Panc1 (cell line): ENCODE data around the gene RAB3B. TPM values are rescaled to one million over a fixed set of nuclear protein-coding genes. Genes with fewer than 3 reads are reported as not detected.

ENCODE experiments used
- ATAC-seq: fragments of 200-7000 bp; cut with Tn5 transposase; 2 replicates; pipeline ENCODE4 v1.9.1; 2020; ENCODE audit warnings: mild to moderate bottlenecking, moderate library complexity
- BruUV-seq: library from RNA; stranded (reverse); fragments of 400-500 nt; replicated peaks from 2 replicates; lab custom pipeline; 2021; lab: Mats Ljungman, UMichigan
- CTCF ChIA-PET: fragments of 300-600 bp; sonication (Branson Sonifier 250); formaldehyde crosslinking; loops from one replicate; lab custom pipeline; 2022; ENCODE audit warnings: antibody characterized with exemption; lab: Charles Lee
- POLR2A ChIA-PET: fragments of 300-600 bp; sonication (Branson Sonifier 250); formaldehyde crosslinking; loops from one replicate; lab custom pipeline; 2022; ENCODE audit warnings: antibody characterized with exemption; lab: Charles Lee
- DNase-seq: peaks from one replicate; pipeline ENCODE4 v3.0.0-alpha.2; 2010; ENCODE audit warnings: low read depth, low spot score
- H3K27ac ChIP-seq: 2 replicates; pipeline ENCODE4 v1.5.1; 2011; ENCODE audit warnings: mild to moderate bottlenecking, low read length, inconsistent platforms
- H3K27me3 ChIP-seq: fragments of 200-500 bp; sonication (Bioruptor generic); 2 replicates; pipeline ENCODE4 v1.6.0; 2014; ENCODE audit warnings: low read length, inconsistent platforms; ENCODE audit not compliant: control insufficient read depth, insufficient read depth
- H3K36me3 ChIP-seq: fragments of 200-500 bp; sonication (Bioruptor generic); 2 replicates; pipeline ENCODE4 v1.5.1; 2014; ENCODE audit warnings: inconsistent platforms, mild to moderate bottlenecking, low read length, moderate library complexity; ENCODE audit not compliant: control insufficient read depth, insufficient read depth
- H3K4me1 ChIP-seq: 2 replicates; pipeline ENCODE4 v1.5.1; 2011; ENCODE audit warnings: inconsistent platforms, mild to moderate bottlenecking, low read length, moderate library complexity; ENCODE audit not compliant: control insufficient read depth, insufficient read depth
- H3K4me3 ChIP-seq, 2 experiments: 2 replicates each; pipeline ENCODE4 v1.5.1; 2011 to 2012; ENCODE audit warnings: low read depth in 2 of 2, low read length in 2 of 2, mild to moderate bottlenecking in 2 of 2, inconsistent platforms in 1 of 2, moderate library complexity in 1 of 2
- H3K9me3 ChIP-seq: fragments of 200-500 bp; sonication (Bioruptor generic); 2 replicates; pipeline ENCODE4 v1.5.1; 2014; ENCODE audit warnings: low read depth, mild to moderate bottlenecking, inconsistent platforms, low read length, moderate library complexity; ENCODE audit not compliant: control insufficient read depth, insufficient read depth
- CTCF ChIP-seq: fragments of 450-650 bp; IDR thresholded peaks from 2 replicates; pipeline ENCODE4 v1.5.1; 2017; ENCODE audit warnings: mild to moderate bottlenecking
- POLR2AphosphoS5 ChIP-seq: IDR thresholded peaks from 2 replicates; pipeline ENCODE4 v1.6.1; 2012; ENCODE audit warnings: mild to moderate bottlenecking, low read depth, low read length, moderate library complexity
- SIN3A ChIP-seq: IDR thresholded peaks from 2 replicates; pipeline ENCODE4 v1.6.1; 2012; ENCODE audit warnings: low read depth, mild to moderate bottlenecking, low read length, moderate library complexity, borderline replicate concordance; ENCODE audit not compliant: insufficient read depth
- TCF7L2 ChIP-seq: IDR thresholded peaks from 2 replicates; pipeline ENCODE4 v1.6.1; 2011; ENCODE audit warnings: mild to moderate bottlenecking, low read depth, low read length, inconsistent platforms
- in situ Hi-C: cut with HindIII; loops from 2 replicates; pipeline ENCODE4 v1.10.0; 2016; ENCODE audit warnings: low sequenced_read_pairs, low pct_unique_long_range_greater_than_20kb
- intact Hi-C: fragments of 100-400 bp; cut with micrococcal nuclease; formaldehyde crosslinking; loops from one replicate; pipeline ENCODE4 v1.10.0; 2022; ENCODE audit not compliant: unreplicated experiment
- total RNA-seq: library from RNA; stranded (reverse); gene quantifications from one replicate; pipeline ENCODE4 v1.2.1, GENCODE V29; 2021; ENCODE audit not compliant: unreplicated experiment
- TF ChIP-seq, protein P1 (sequence below), 2 experiments: IDR thresholded peaks; 2 replicates each; pipeline ENCODE4 v1.6.1; 2011 to 2012; ENCODE audit warnings: low read depth in 2 of 2, control low read depth in 1 of 2, low read length in 1 of 2, mild to moderate bottlenecking in 1 of 2, moderate library complexity in 1 of 2; ENCODE audit not compliant: insufficient read depth in 1 of 2

Gene RAB3B
- total RNA-seq, 1 experiment from 2014 or later, result 1.2 TPM

DNA sequence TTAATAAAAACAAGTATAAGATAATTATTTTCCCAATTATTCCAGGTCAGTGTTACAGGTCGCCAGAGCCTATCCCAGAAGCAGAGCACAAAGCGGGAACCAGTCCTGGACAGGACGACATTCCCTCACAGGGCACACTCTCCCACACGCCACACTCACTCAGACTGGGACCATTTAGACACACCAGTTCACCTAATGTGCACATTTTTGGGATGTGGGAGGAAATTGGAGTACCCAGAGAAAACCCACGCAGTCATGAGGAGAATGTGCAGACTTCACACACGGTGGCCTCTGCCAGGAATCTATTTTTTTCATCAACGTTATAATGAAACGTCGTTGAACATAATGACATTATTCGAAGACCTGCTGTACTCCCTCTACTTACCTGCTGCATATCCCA lies 91.5 kb downstream of the RAB3B start:
- Histone ChIP-seq H3K27me3 (no peaks in the 10 kb centered on the region), H3K27ac (no peak overlapping the region), H3K4me1 (peaks cover 3% of the 10 kb centered on the region; the same call in 1 of the 2 replicates), H3K9me3 (no peaks in the 10 kb centered on the region), H3K36me3 (no peaks in the 10 kb centered on the region), H3K4me3 (no peak overlapping the region)
- no peak for ATAC-seq
- TF ChIP-seq POLR2AphosphoS5 (no peak), TCF7L2 (no peak), SIN3A (no peak), CTCF (no peak)
- TF ChIP-seq, protein P1, sequence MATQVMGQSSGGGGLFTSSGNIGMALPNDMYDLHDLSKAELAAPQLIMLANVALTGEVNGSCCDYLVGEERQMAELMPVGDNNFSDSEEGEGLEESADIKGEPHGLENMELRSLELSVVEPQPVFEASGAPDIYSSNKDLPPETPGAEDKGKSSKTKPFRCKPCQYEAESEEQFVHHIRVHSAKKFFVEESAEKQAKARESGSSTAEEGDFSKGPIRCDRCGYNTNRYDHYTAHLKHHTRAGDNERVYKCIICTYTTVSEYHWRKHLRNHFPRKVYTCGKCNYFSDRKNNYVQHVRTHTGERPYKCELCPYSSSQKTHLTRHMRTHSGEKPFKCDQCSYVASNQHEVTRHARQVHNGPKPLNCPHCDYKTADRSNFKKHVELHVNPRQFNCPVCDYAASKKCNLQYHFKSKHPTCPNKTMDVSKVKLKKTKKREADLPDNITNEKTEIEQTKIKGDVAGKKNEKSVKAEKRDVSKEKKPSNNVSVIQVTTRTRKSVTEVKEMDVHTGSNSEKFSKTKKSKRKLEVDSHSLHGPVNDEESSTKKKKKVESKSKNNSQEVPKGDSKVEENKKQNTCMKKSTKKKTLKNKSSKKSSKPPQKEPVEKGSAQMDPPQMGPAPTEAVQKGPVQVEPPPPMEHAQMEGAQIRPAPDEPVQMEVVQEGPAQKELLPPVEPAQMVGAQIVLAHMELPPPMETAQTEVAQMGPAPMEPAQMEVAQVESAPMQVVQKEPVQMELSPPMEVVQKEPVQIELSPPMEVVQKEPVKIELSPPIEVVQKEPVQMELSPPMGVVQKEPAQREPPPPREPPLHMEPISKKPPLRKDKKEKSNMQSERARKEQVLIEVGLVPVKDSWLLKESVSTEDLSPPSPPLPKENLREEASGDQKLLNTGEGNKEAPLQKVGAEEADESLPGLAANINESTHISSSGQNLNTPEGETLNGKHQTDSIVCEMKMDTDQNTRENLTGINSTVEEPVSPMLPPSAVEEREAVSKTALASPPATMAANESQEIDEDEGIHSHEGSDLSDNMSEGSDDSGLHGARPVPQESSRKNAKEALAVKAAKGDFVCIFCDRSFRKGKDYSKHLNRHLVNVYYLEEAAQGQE (IDR thresholded peaks at IDR 0.05; ENCODE audit: insufficient read depth in 1 of 2, low read depth in 2 of 2, low read length in 1 of 2), result no peak
- intact Hi-C loops, result no loop called here
- in situ Hi-C loops, result no loop called here
- no peak for DNase-seq
- no TSS peak for BruUV-seq
- POLR2A ChIA-PET, result no interaction called here
- CTCF ChIA-PET, result no interaction called here

DNA sequence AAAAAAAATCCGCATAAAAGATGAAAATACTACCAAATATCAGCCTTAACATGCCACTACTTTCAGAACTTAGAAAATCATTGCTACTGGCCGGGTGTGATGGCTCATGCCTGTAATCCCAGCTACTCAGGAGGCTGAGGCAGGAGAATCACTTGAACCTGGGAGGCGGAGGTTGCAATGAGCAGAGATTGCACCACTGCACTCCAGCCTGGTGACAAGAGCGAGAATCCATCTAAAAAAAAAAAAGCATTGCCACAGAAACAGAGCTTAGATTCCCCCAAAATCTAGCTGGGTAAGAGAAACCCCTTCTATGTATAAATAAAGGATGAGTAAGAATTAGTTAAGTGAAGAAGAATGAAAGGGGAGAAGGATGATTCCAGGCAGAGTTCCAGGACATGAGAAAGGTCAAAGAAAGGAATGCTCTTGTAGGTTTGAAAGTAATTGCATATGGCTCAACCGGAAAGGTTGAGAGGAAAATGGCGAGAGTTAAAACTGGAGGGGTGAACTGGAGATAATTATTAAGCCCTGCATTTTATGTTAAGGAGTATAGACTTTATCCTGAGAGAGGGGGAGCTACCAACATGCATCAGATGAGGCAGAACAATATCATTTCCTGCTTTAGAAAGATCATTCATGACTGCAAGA lies 92.3 kb downstream of the RAB3B start:
- intact Hi-C loops (no loop called here), in situ Hi-C loops (no loop called here)
- TF ChIP-seq, protein P1 (IDR thresholded peaks at IDR 0.05; ENCODE audit: insufficient read depth in 1 of 2, low read depth in 2 of 2, low read length in 1 of 2), result no peak
- TF ChIP-seq TCF7L2 (no peak), POLR2AphosphoS5 (no peak), SIN3A (no peak), CTCF (no peak)
- peak; percentile 58 for DNase-seq
- 0 out of 2 replicates have a peak, but pooled peaks have one; percentile 13 for ATAC-seq
- peaks cover 3% of the 10 kb centered on the region; the same call in 1 of the 2 replicates for H3K4me1 ChIP-seq
- no peaks in the 10 kb centered on the region for H3K27me3 ChIP-seq
- no peaks in the 10 kb centered on the region for H3K9me3 ChIP-seq
- no TSS peak for BruUV-seq
- H3K36me3 ChIP-seq, result no peaks in the 10 kb centered on the region
- ChIA-PET CTCF (no interaction called here), POLR2A (no interaction called here)
- H3K27ac ChIP-seq, result no peak overlapping the region
- H3K4me3 ChIP-seq, result no peak overlapping the region
